ENCODE results near the gene VAMP7.

GRCh38 chrX:155899366-155899765 is 18.2 kb downstream of the VAMP7 start:
- TF ChIP-seq CTCF (IDR thresholded peaks at IDR 0.05) (no peak), POLR2A (IDR thresholded peaks at IDR 0.05) (no peak)

Measured in Peyer's patch (tissue), 4 donors.